ENCODE measurements around the gene VMP1. TPM values are rescaled to one million over a fixed set of nuclear protein-coding genes. Genes with fewer than 3 reads are reported as not detected.
A peak's percentile ranks its signal among the peaks of the same experiment; 100 is the strongest.

Gene VMP1
- total and polyA plus RNA-seq, 2 experiments from 2014 or later, result 134 to 216 TPM

DNA sequence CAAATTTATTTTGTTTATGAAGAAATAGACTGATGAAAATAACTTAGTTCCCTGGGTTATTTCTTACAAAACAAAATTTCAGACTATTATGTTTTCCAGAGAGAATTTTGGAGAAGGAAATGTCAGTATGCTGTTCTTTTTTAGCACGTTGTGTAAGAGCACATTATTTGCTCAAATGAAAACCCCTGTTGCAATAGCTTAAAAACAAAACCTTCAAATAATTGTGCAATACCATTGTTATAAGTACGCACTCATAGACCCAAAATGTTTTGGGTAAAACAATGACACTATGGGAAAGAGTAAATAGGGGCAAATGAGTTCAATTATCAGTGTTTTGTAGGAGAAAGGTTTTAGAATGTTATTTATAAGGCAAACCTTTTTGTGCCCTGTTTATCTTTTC is 18.2 kb downstream of the VMP1 start:
- H3K79me2 ChIP-seq (ENCODE audit: insufficient read depth), result peaks cover 99% of the 10 kb centered on the region
- no peaks in the 10 kb centered on the region for H3K27me3 ChIP-seq (replicated peaks; ENCODE audit: insufficient read depth)
- DNase-seq, result peak; percentile 78
- peak overlapping the region; percentile 69 for H3K27ac ChIP-seq
- no peaks in the 10 kb centered on the region; the same call in 1 of the 2 replicates for H4K20me1 ChIP-seq (ENCODE audit: insufficient read depth)
- peak overlapping the region; percentile 49 for H3K9ac ChIP-seq
- no peaks in the 10 kb centered on the region for H3K9me3 ChIP-seq (ENCODE audit: low read depth)
- in situ Hi-C loops (cut with MboI), result loop anchor here (25.0 kb wide), 1 partner anchor 337 kb away; no protein-coding TSS in a partner anchor
- 10 to 18% methylated on average over 2 of the region's 2 CpGs for WGBS, 2 experiments (ENCODE audit: low coverage in 1 of 2, low lambda C conversion rate in 2 of 2, missing lambda C conversion rate in 2 of 2)
- H3K9me2 ChIP-seq (ENCODE audit: insufficient read depth), result no peaks in the 10 kb centered on the region
- peaks cover 20% of the 10 kb centered on the region for H3K4me1 ChIP-seq (ENCODE audit: insufficient read depth)
- no peak for TF ChIP-seq EZH2 (IDR thresholded peaks at IDR 0.05; ENCODE audit: insufficient read depth, poor library complexity, severe bottlenecking)
- no peak for TF ChIP-seq EZH2phosphoT487 (IDR thresholded peaks at IDR 0.05; ENCODE audit: insufficient read depth, low read depth)
- H3K4me2 ChIP-seq (ENCODE audit: unreplicated experiment), result peak overlapping the region; percentile 44
- 0 out of 2 replicates have a peak overlapping the region, but pooled peaks have one; percentile 2 for H3K4me3 ChIP-seq
- peak overlapping the region; percentile 14; the same call in 1 of the 2 replicates for H2AFZ ChIP-seq
- H3K36me3 ChIP-seq (ENCODE audit: low read depth), result no peaks in the 10 kb centered on the region
- H3F3A ChIP-seq (ENCODE audit: insufficient read depth), result peaks cover 9% of the 10 kb centered on the region; the same call in 1 of the 2 replicates

- H3K27ac ChIP-seq, result no peak overlapping the region
- H3K36me3 ChIP-seq (ENCODE audit: low read depth), result no peaks in the 10 kb centered on the region; the same call in 1 of the 2 replicates
- no peaks in the 10 kb centered on the region for H3K9me3 ChIP-seq (ENCODE audit: low read depth)
- H3K4me3 ChIP-seq, result no peak overlapping the region
- H3K27me3 ChIP-seq (replicated peaks; ENCODE audit: insufficient read depth), result no peaks in the 10 kb centered on the region
- no peak overlapping the region for H3K9ac ChIP-seq
- no peak overlapping the region for H3K4me2 ChIP-seq (ENCODE audit: unreplicated experiment)
- H4K20me1 ChIP-seq (ENCODE audit: insufficient read depth), result no peaks in the 10 kb centered on the region; the same call in 1 of the 2 replicates
- in situ Hi-C loops (cut with MboI), result loop anchor here (25.0 kb wide), 1 partner anchor 334 kb away; no protein-coding TSS in a partner anchor
- H3K79me2 ChIP-seq (ENCODE audit: insufficient read depth), result peaks cover 97% of the 10 kb centered on the region
- no peak overlapping the region for H2AFZ ChIP-seq
- peaks cover 20% of the 10 kb centered on the region for H3K4me1 ChIP-seq (ENCODE audit: insufficient read depth)
- DNase-seq, result no peak
- WGBS, 2 experiments (ENCODE audit: low coverage in 1 of 2, low lambda C conversion rate in 2 of 2, missing lambda C conversion rate in 2 of 2), result 98 to 100% methylated on average over 1 of the region's 1 CpG
- no peaks in the 10 kb centered on the region for H3K9me2 ChIP-seq (ENCODE audit: insufficient read depth)
- H3F3A ChIP-seq (ENCODE audit: insufficient read depth), result peaks cover 9% of the 10 kb centered on the region; the same call in 1 of the 2 replicates
- TF ChIP-seq EZH2 (IDR thresholded peaks at IDR 0.05; ENCODE audit: insufficient read depth, poor library complexity, severe bottlenecking), result no peak
- no peak for TF ChIP-seq EZH2phosphoT487 (IDR thresholded peaks at IDR 0.05; ENCODE audit: insufficient read depth, low read depth)
Observed at GRCh38 chr17:59727817-59728533, 20.5 kb downstream of the VMP1 start.

DNA sequence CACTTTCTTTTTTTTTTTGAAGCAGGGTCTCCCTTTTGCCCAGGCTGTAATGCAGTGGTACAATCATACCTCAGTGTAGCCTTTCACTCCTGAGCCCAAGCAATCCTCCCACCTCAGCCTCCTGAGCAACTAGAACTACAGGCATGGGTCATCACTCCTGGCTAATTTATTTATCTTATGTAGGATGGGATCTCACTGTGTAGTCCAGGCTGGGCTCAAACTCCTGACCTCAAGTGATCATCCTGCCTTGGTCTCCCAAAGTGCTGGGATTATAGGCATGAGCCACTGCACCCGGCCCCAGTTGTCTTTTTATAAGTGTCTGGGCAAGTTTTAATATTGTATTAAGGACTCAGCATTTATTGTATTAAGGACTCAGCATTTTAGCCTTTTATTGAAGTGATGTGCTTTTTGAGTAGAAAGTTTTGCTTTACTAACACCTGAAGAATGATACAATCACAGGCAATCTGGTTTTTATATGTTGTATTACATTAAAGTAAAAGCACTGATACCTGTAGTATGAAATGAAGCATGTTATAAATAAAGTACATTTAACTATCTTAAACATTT is 22.9 kb downstream of the VMP1 start:
- TF ChIP-seq EZH2phosphoT487 (IDR thresholded peaks at IDR 0.05; ENCODE audit: insufficient read depth, low read depth) (no peak), EZH2 (IDR thresholded peaks at IDR 0.05; ENCODE audit: insufficient read depth, poor library complexity, severe bottlenecking) (no peak)
- Histone ChIP-seq H3K9me3 (ENCODE audit: low read depth) (no peaks in the 10 kb centered on the region), H3F3A (ENCODE audit: insufficient read depth) (peaks cover 5% of the 10 kb centered on the region; the same call in 1 of the 2 replicates), H3K4me2 (ENCODE audit: unreplicated experiment) (no peak overlapping the region), H3K36me3 (ENCODE audit: low read depth) (peaks cover 1% of the 10 kb centered on the region; the same call in 1 of the 2 replicates), H3K9me2 (ENCODE audit: insufficient read depth) (no peaks in the 10 kb centered on the region), H3K79me2 (ENCODE audit: insufficient read depth) (peaks cover 85% of the 10 kb centered on the region), H3K4me1 (ENCODE audit: insufficient read depth) (peaks cover 13% of the 10 kb centered on the region), H3K27ac (no peak overlapping the region), H4K20me1 (ENCODE audit: insufficient read depth) (no peaks in the 10 kb centered on the region), H3K9ac (no peak overlapping the region), H3K4me3 (no peak overlapping the region), H3K27me3 (replicated peaks; ENCODE audit: insufficient read depth) (no peaks in the 10 kb centered on the region), H2AFZ (no peak overlapping the region)
- DNase-seq, result no peak
- in situ Hi-C loops (cut with MboI), result loop anchor here (25.0 kb wide), 1 partner anchor 332 kb away; no protein-coding TSS in a partner anchor
- 36 to 62% methylated on average over 1 of the region's 1 CpG for WGBS, 2 experiments (ENCODE audit: low coverage in 1 of 2, low lambda C conversion rate in 2 of 2, missing lambda C conversion rate in 2 of 2)

- no peaks in the 10 kb centered on the region for H3K9me3 ChIP-seq (ENCODE audit: low read depth)
- WGBS, 2 experiments (ENCODE audit: low coverage in 1 of 2, low lambda C conversion rate in 2 of 2, missing lambda C conversion rate in 2 of 2), result 98 to 99% methylated on average over 2 of the region's 2 CpGs
- H3K36me3 ChIP-seq (ENCODE audit: low read depth), result peaks cover 14% of the 10 kb centered on the region; the same call in 1 of the 2 replicates
- DNase-seq, result no peak
- H3K4me1 ChIP-seq (ENCODE audit: insufficient read depth), result peaks cover 7% of the 10 kb centered on the region; the same call in 1 of the 2 replicates
- H3K4me3 ChIP-seq, result no peak overlapping the region
- no peaks in the 10 kb centered on the region for H4K20me1 ChIP-seq (ENCODE audit: insufficient read depth)
- H3K27me3 ChIP-seq (replicated peaks; ENCODE audit: insufficient read depth), result no peaks in the 10 kb centered on the region
- no peak for TF ChIP-seq EZH2 (IDR thresholded peaks at IDR 0.05; ENCODE audit: insufficient read depth, poor library complexity, severe bottlenecking)
- TF ChIP-seq EZH2phosphoT487 (IDR thresholded peaks at IDR 0.05; ENCODE audit: insufficient read depth, low read depth), result no peak
- no peak overlapping the region for H2AFZ ChIP-seq
- H3F3A ChIP-seq (ENCODE audit: insufficient read depth), result no peaks in the 10 kb centered on the region
- H3K9me2 ChIP-seq (ENCODE audit: insufficient read depth), result no peaks in the 10 kb centered on the region
- H3K4me2 ChIP-seq (ENCODE audit: unreplicated experiment), result no peak overlapping the region
- no peak overlapping the region for H3K27ac ChIP-seq
- in situ Hi-C loops (cut with MboI), result loop anchor here (25.0 kb wide), 1 partner anchor 329 kb away; no protein-coding TSS in a partner anchor
- H3K9ac ChIP-seq, result no peak overlapping the region
- H3K79me2 ChIP-seq (ENCODE audit: insufficient read depth), result peaks cover 55% of the 10 kb centered on the region
Observed at GRCh38 chr17:59733697-59734096, 26.2 kb downstream of the VMP1 start.
